CD14-positive monocyte (primary cell): ENCODE results near the gene ZNF346. TPM values are rescaled to one million over a fixed set of nuclear protein-coding genes. Genes with fewer than 3 reads are reported as not detected.
"Not testable (repeated sequence)": the region's sequence is repeated elsewhere in the genome, so short reads cannot be mapped to it uniquely, and the experiment has no call there.

Source experiments
- DNase-seq, 3 donors: peaks; one replicate each; pipeline ENCODE4 v3.0.0-alpha.2; 2011 to 2022
- H2AFZ ChIP-seq: 2 replicates; pipeline ENCODE4 v1.6.0; 2012; ENCODE audit warnings: mild to moderate bottlenecking, low read depth, low read length, inconsistent platforms; ENCODE audit not compliant: insufficient read depth, poor library complexity, severe bottlenecking
- H3K27ac ChIP-seq, 2 donors: 1 replicate in 1 of 2; 2 replicates in 1 of 2; pipeline ENCODE4 v1.5.1; 2012 to 2013; ENCODE audit warnings: low read length in 2 of 2, control low read depth in 1 of 2, inconsistent platforms in 1 of 2, low read depth in 1 of 2, mild to moderate bottlenecking in 1 of 2
- H3K27me3 ChIP-seq, 2 donors: one replicate each; pipeline versions ENCODE4 v1.6.0 to v1.6.1; 2011 to 2013; ENCODE audit warnings: low read length in 2 of 2; ENCODE audit not compliant: control insufficient read depth in 2 of 2, insufficient read depth in 2 of 2
- H3K36me3 ChIP-seq, 2 donors: replicated peaks in 1 of 2; 1 replicate in 1 of 2; 2 replicates in 1 of 2; pipeline versions ENCODE4 v1.5.1 to v1.6.1; 2012 to 2013; ENCODE audit warnings: low read length in 2 of 2, control low read depth in 1 of 2, inconsistent platforms in 1 of 2, mild to moderate bottlenecking in 1 of 2; ENCODE audit not compliant: insufficient read depth in 2 of 2, control insufficient read depth in 1 of 2
- H3K4me1 ChIP-seq, 2 donors: 1 replicate in 1 of 2; 2 replicates in 1 of 2; pipeline versions ENCODE4 v1.5.1 to v1.6.1; 2012 to 2013; ENCODE audit warnings: low read length in 2 of 2, control low read depth in 1 of 2, inconsistent platforms in 1 of 2, mild to moderate bottlenecking in 1 of 2, moderate library complexity in 1 of 2; ENCODE audit not compliant: insufficient read depth in 2 of 2, control insufficient read depth in 1 of 2
- H3K4me2 ChIP-seq: replicated peaks from 2 replicates; pipeline ENCODE3; 2012; ENCODE audit warnings: low read length, moderate library complexity, mild to moderate bottlenecking; ENCODE audit not compliant: poor library complexity, severe bottlenecking; ENCODE audit errors: extremely low read depth
- H3K4me3 ChIP-seq, 3 experiments: fragments of 200-600 bp in 1 of 3; sonication (generic) in 1 of 3; replicated peaks in 1 of 3; 1 replicate in 2 of 3; 2 replicates in 1 of 3; pipeline ENCODE4 v1.5.1; 2011 to 2013; ENCODE audit warnings: low read length in 3 of 3, mild to moderate bottlenecking in 3 of 3, control low read depth in 2 of 3, low read depth in 2 of 3, inconsistent platforms in 1 of 3, moderate library complexity in 1 of 3
- H3K79me2 ChIP-seq: 2 replicates; pipeline ENCODE4 v1.6.0; 2012; ENCODE audit warnings: mild to moderate bottlenecking, control low read depth, inconsistent platforms, low read length, moderate library complexity; ENCODE audit not compliant: insufficient read depth
- H3K9ac ChIP-seq: 2 replicates; pipeline ENCODE4 v1.6.0; 2017; ENCODE audit warnings: low read length, mild to moderate bottlenecking; ENCODE audit not compliant: insufficient read depth, poor library complexity, severe bottlenecking
- H3K9me3 ChIP-seq, 2 donors: replicated peaks in 1 of 2; 1 replicate in 1 of 2; 2 replicates in 1 of 2; pipeline versions ENCODE4 v1.5.1 to v1.6.1; 2012 to 2013; ENCODE audit warnings: low read length in 2 of 2, control low read depth in 1 of 2; ENCODE audit not compliant: control insufficient read depth in 1 of 2, insufficient read depth in 1 of 2
- H4K20me1 ChIP-seq: 2 replicates; pipeline ENCODE4 v1.6.0; 2012; ENCODE audit warnings: mild to moderate bottlenecking, low read length, control low read depth, moderate library complexity; ENCODE audit not compliant: insufficient read depth
- H3K27ac Mint-ChIP-seq, 7 donors: one replicate each; pipeline ENCODE4 v1.8.0; 2020; ENCODE audit warnings: mild to moderate bottlenecking in 7 of 7, mixed read lengths in 7 of 7, moderate library complexity in 6 of 7, inconsistent platforms in 2 of 7
- H3K27me3 Mint-ChIP-seq, 3 donors: one replicate each; pipeline ENCODE4 v1.8.0; 2021 to 2022; ENCODE audit warnings: low read depth in 3 of 3, mild to moderate bottlenecking in 3 of 3, mixed read lengths in 3 of 3, moderate library complexity in 3 of 3, inconsistent platforms in 1 of 3
- H3K36me3 Mint-ChIP-seq, 2 donors: one replicate each; pipeline ENCODE4 v1.8.0; 2020; ENCODE audit warnings: mixed read lengths in 2 of 2, inconsistent platforms in 1 of 2, mild to moderate bottlenecking in 1 of 2
- H3K4me1 Mint-ChIP-seq: one replicate; pipeline ENCODE4 v1.8.0; 2020; ENCODE audit warnings: mild to moderate bottlenecking, mixed read lengths
- H3K4me3 Mint-ChIP-seq, 2 donors: one replicate each; pipeline ENCODE4 v1.8.0; 2020; ENCODE audit warnings: mild to moderate bottlenecking in 2 of 2, mixed read lengths in 2 of 2, moderate library complexity in 1 of 2
- H3K9me3 Mint-ChIP-seq, 7 donors: one replicate each; pipeline ENCODE4 v1.8.0; 2020 to 2022; ENCODE audit warnings: mixed read lengths in 7 of 7, mild to moderate bottlenecking in 6 of 7, moderate library complexity in 6 of 7, inconsistent platforms in 2 of 7
- CTCF ChIP-seq: fragments of 200-600 bp; IDR thresholded peaks from one replicate; pipeline ENCODE4 v1.8.0; 2022; ENCODE audit warnings: antibody characterized with exemption, mild to moderate bottlenecking
- WGBS: methylation state at CpG from one replicate; pipeline ENCODE4 v1.1.5; 2013; ENCODE audit warnings: missing lambda C conversion rate; ENCODE audit not compliant: insufficient coverage; 5-methylcytosine and 5-hydroxymethylcytosine counted together
- intact Hi-C, 2 donors: fragments of 100-400 bp; cut with micrococcal nuclease; formaldehyde crosslinking; loops; one replicate each; pipeline versions ENCODE4 v1.15.0 to v1.15.1; 2023
- polyA plus RNA-seq, 3 donors: library from polyadenylated mRNA; depleted of rRNA in 1 of 3; unstranded in 2 of 3; stranded (reverse) in 1 of 3; fragments of 300-500 nt in 2 of 3; fragments of >200 nt in 1 of 3; fragmentation: Illumina TruSeq in 2 of 3; gene quantifications; 1 replicate in 2 of 3; 2 replicates in 1 of 3; pipeline ENCODE4 v1.2.3, GENCODE V29; 2012 to 2021

ZNF346 gene
- polyA plus RNA-seq, 3 donors, result 6.0 to 9.6 (median 6.4) TPM

- Histone ChIP-seq H2AFZ (no peak overlapping the region), H3K36me3 (peaks cover 0 to under 1% of the 10 kb centered on the region in 2 donors), H4K20me1 (peaks cover 36% of the 10 kb centered on the region), H3K79me2 (peaks cover 93% of the 10 kb centered on the region), H3K4me1 (peaks cover 6 to 7% of the 10 kb centered on the region in 2 donors), H3K9me3 (peaks cover 0 to 8% of the 10 kb centered on the region in 2 donors), H3K27ac (no peak overlapping the region), H3K9ac (no peak overlapping the region), H3K4me3 (no peak overlapping the region), H3K4me2 (no peak overlapping the region), H3K27me3 (no peaks in the 10 kb centered on the region)
- intact Hi-C loops, result no loop called here
- Mint-ChIP-seq H3K27me3 (peaks cover 0 to 2% (median 0%) of the 10 kb centered on the region in 3 donors), H3K4me3 (no peak overlapping the region), H3K9me3 (peaks cover 2 to 5% (median 3%) of the 10 kb centered on the region in 7 donors), H3K4me1 (peaks cover 10% of the 10 kb centered on the region), H3K27ac (peak overlapping the region in 5 of 7 donors; percentile 9 to 81 (median 46)), H3K36me3 (peaks cover 6 to 38% of the 10 kb centered on the region in 2 donors)
- no CpG with 5 or more reads among the region's 3 CpGs for WGBS
- DNase-seq, result no peak
- no peak for TF ChIP-seq CTCF
Measured at GRCh38 chr5:176987583-176987982, 34.9 kb upstream of the ZNF346 start.

DNA sequence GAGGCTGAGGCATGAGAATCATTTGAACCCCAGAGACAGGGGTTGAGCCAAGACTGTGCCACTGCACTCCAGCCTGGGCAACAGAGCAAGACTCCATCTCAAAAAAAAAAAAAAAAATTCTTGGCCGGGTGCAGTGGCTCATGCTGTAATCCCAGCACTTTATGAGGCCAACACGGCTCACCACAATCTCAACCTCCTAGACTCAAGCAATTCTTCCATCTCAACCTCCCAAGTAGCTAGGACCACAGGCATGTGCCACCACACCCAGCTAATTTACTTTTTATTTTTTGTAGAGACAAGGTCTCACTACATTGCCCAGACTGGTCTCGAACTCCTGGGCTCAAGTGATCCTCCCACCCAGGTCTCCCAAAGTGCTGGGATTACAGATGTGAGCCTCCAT lies 29.4 kb upstream of the ZNF346 start:
- H4K20me1 ChIP-seq, H3K9ac ChIP-seq, H2AFZ ChIP-seq, DNase-seq, H3K4me3 Mint-ChIP-seq, H3K4me3 ChIP-seq, H3K9me3 Mint-ChIP-seq, H3K4me2 ChIP-seq, H3K27me3 Mint-ChIP-seq, H3K9me3 ChIP-seq, H3K36me3 ChIP-seq, intact Hi-C loops, H3K27me3 ChIP-seq: not testable (repeated sequence)
- Histone ChIP-seq H3K4me1 (peaks cover 59 to 60% of the 10 kb centered on the region in 2 donors), H3K27ac (peak overlapping the region; percentile 99 to 100), H3K79me2 (peaks cover 95% of the 10 kb centered on the region)
- Mint-ChIP-seq H3K27ac (peak overlapping the region; percentile 90 to 99 (median 98)), H3K4me1 (peaks cover 57% of the 10 kb centered on the region), H3K36me3 (peaks cover 6 to 22% of the 10 kb centered on the region in 2 donors)
- WGBS, result 100% methylated on average over 2 of the region's 3 CpGs
